OCI-LY1 (cell line): ENCODE data around the gene CTNNA2.

ENCODE experiments used
- H2AFZ ChIP-seq: fragments of 200-600 bp; sonication (generic), shearing (Covaris generic); 2 replicates; pipeline ENCODE4 v1.6.0; 2014; ENCODE audit warnings: antibody characterized with exemption, mild to moderate bottlenecking, low read length
- H3F3A ChIP-seq: fragments of 200-600 bp; sonication (generic), shearing (Covaris generic); 2 replicates; pipeline ENCODE4 v1.6.0; 2014; ENCODE audit warnings: mild to moderate bottlenecking, antibody characterized with exemption, low read length, moderate library complexity; ENCODE audit not compliant: insufficient read depth
- H3K27ac ChIP-seq: fragments of 200-600 bp; sonication (generic); 2 replicates; pipeline ENCODE4 v1.5.1; 2014; ENCODE audit warnings: low read length, mixed run types, mild to moderate bottlenecking, low read depth; ENCODE audit not compliant: poor library complexity, severe bottlenecking
- H3K27me3 ChIP-seq: fragments of 200-600 bp; sonication (generic); 2 replicates; pipeline ENCODE4 v1.6.0; 2014; ENCODE audit warnings: antibody characterized with exemption, mild to moderate bottlenecking, low read length, moderate library complexity; ENCODE audit not compliant: insufficient read depth
- H3K36me3 ChIP-seq: fragments of 200-600 bp; sonication (generic); 2 replicates; pipeline ENCODE4 v1.6.1; 2014; ENCODE audit warnings: mild to moderate bottlenecking, antibody characterized with exemption, low read length, moderate library complexity, mixed read lengths; ENCODE audit not compliant: insufficient read depth
- H3K4me1 ChIP-seq: fragments of 200-600 bp; sonication (generic); 2 replicates; pipeline ENCODE4 v1.5.1; 2014; ENCODE audit warnings: mild to moderate bottlenecking, low read length, moderate library complexity; ENCODE audit not compliant: insufficient read depth, severe bottlenecking
- H3K4me2 ChIP-seq: fragments of 200-600 bp; sonication (generic), shearing (Covaris generic); 2 replicates; pipeline ENCODE4 v1.6.1; 2014; ENCODE audit warnings: low read length
- H3K4me3 ChIP-seq: fragments of 200-600 bp; sonication (generic); 2 replicates; pipeline ENCODE4 v1.5.1; 2014; ENCODE audit warnings: low read length, low read depth, mild to moderate bottlenecking, mixed read lengths; ENCODE audit not compliant: poor library complexity, severe bottlenecking
- H3K79me2 ChIP-seq: fragments of 200-600 bp; shearing (Covaris generic); 2 replicates; pipeline ENCODE4 v1.6.1; 2016; ENCODE audit warnings: mixed run types, low read length, mixed read lengths; ENCODE audit not compliant: insufficient read depth
- H3K9ac ChIP-seq: fragments of 200-600 bp; sonication (generic), shearing (Covaris generic); 2 replicates; pipeline ENCODE4 v1.6.1; 2014; ENCODE audit warnings: mild to moderate bottlenecking, low read length, mixed read lengths
- H3K9me2 ChIP-seq: fragments of 200-600 bp; sonication (generic), shearing (Covaris generic); 2 replicates; pipeline ENCODE4 v1.6.1; 2014; ENCODE audit warnings: low read depth, mild to moderate bottlenecking, low read length, mixed read lengths
- H3K9me3 ChIP-seq: fragments of 200-600 bp; shearing (Covaris generic); 2 replicates; pipeline ENCODE4 v1.6.1; 2014; ENCODE audit warnings: low read length, mixed read lengths
- H4K20me1 ChIP-seq: fragments of 200-600 bp; sonication (generic), shearing (Covaris generic); 2 replicates; pipeline ENCODE4 v1.6.0; 2016; ENCODE audit warnings: mild to moderate bottlenecking, low read length; ENCODE audit not compliant: insufficient read depth
- EZH2 ChIP-seq: fragments of 200-600 bp; sonication (generic), shearing (Covaris generic); IDR thresholded peaks from 2 replicates; pipeline ENCODE4 v1.8.0; 2017; ENCODE audit warnings: borderline replicate concordance, mixed run types, mild to moderate bottlenecking, antibody characterized with exemption, low read length, moderate library complexity, mixed read lengths
- TF ChIP-seq, protein P1 (sequence below): fragments of 200-600 bp; sonication (generic), shearing (Covaris generic); IDR thresholded peaks from 2 replicates; pipeline ENCODE4 v1.5.1; 2017; ENCODE audit warnings: mild to moderate bottlenecking, antibody characterized with exemption, low read length, moderate library complexity, mixed read lengths

CTNNA2 gene

DNA sequence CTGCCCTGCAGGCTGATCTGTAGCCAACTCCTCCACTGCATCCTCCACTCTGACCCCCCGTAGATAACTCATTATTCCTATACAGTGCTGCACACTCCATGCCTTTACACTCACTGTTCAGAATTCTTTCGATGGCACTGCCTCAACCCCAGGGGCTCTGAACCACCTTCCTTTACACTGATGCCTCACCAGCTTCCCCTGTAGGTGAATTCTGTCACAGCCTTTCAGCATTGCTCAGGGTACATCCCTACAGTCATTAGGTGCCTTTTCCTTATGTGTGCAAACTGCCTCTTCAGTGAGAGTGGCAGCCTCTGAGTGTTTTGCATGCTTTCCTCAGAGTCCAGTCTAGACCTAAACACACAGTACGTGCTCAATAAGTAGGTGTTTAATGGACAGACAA, 472.3 kb downstream of the CTNNA2 start:
- Histone ChIP-seq H3K4me3 (no peak overlapping the region), H2AFZ (no peak overlapping the region), H4K20me1 (no peaks in the 10 kb centered on the region), H3K27me3 (no peaks in the 10 kb centered on the region), H3K27ac (no peak overlapping the region), H3K79me2 (no peaks in the 10 kb centered on the region), H3K9ac (no peak overlapping the region), H3K36me3 (no peaks in the 10 kb centered on the region), H3K4me2 (no peak overlapping the region), H3K9me3 (no peaks in the 10 kb centered on the region), H3F3A (no peaks in the 10 kb centered on the region), H3K4me1 (no peaks in the 10 kb centered on the region), H3K9me2 (no peaks in the 10 kb centered on the region)
- TF ChIP-seq, protein P1, sequence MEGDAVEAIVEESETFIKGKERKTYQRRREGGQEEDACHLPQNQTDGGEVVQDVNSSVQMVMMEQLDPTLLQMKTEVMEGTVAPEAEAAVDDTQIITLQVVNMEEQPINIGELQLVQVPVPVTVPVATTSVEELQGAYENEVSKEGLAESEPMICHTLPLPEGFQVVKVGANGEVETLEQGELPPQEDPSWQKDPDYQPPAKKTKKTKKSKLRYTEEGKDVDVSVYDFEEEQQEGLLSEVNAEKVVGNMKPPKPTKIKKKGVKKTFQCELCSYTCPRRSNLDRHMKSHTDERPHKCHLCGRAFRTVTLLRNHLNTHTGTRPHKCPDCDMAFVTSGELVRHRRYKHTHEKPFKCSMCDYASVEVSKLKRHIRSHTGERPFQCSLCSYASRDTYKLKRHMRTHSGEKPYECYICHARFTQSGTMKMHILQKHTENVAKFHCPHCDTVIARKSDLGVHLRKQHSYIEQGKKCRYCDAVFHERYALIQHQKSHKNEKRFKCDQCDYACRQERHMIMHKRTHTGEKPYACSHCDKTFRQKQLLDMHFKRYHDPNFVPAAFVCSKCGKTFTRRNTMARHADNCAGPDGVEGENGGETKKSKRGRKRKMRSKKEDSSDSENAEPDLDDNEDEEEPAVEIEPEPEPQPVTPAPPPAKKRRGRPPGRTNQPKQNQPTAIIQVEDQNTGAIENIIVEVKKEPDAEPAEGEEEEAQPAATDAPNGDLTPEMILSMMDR = no peak
- TF ChIP-seq EZH2 = no peak

DNA sequence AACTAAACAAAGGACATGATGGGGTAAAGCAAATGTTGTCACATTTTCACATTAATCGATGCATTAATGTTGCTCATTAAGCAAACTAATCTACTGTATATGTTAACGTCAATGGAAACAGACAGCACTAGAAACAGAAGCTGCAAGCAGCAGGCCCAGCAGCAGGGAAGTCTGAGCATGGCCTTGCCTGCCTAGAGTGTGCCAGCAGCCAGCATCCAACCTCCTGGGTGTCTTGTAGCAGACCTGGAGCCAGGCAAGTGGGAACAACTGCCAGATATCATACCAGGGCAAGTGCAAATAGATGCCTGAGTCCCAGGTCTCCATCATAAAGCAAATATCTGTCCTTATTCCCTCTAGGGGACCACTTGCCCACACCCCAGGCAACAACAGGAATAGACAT, 472.7 kb downstream of the CTNNA2 start:
- H3K9me2 ChIP-seq = no peaks in the 10 kb centered on the region
- TF ChIP-seq, protein P1 = no peak
- TF ChIP-seq EZH2 = no peak
- no peak overlapping the region for H3K9ac ChIP-seq
- H3K4me2 ChIP-seq = no peak overlapping the region
- no peaks in the 10 kb centered on the region for H4K20me1 ChIP-seq
- H3K36me3 ChIP-seq = no peaks in the 10 kb centered on the region
- H3K79me2 ChIP-seq = no peaks in the 10 kb centered on the region
- no peaks in the 10 kb centered on the region for H3K4me1 ChIP-seq
- H3K4me3 ChIP-seq = no peak overlapping the region
- no peak overlapping the region for H2AFZ ChIP-seq
- H3F3A ChIP-seq = no peaks in the 10 kb centered on the region
- no peaks in the 10 kb centered on the region for H3K9me3 ChIP-seq
- H3K27me3 ChIP-seq = no peaks in the 10 kb centered on the region
- H3K27ac ChIP-seq = no peak overlapping the region

DNA sequence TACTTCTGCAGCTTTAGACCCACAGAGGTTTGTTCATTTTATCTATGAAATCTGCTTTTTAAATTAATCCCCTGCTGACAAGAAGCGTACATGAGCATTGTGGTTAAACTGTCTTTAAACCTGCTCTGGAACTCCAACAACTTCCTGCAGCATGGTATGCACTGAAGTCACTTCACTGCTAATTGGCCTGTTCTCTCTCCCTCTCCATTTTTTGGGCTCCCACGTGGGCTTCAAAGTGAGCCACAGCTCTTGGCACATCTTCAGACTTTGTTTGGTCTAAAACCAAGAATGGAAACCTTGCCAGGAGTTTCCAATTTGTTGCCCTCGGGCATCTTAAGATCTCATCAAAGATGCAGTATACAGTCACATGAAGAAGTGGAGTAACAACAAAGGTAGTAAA, 480.3 kb downstream of the CTNNA2 start:
- Histone ChIP-seq H3K9me2 (no peaks in the 10 kb centered on the region), H3K27me3 (no peaks in the 10 kb centered on the region), H4K20me1 (no peaks in the 10 kb centered on the region), H3K27ac (no peak overlapping the region), H3K36me3 (no peaks in the 10 kb centered on the region), H3K4me2 (no peak overlapping the region), H3K4me3 (no peak overlapping the region), H3K4me1 (no peaks in the 10 kb centered on the region), H3K79me2 (no peaks in the 10 kb centered on the region), H2AFZ (no peak overlapping the region), H3K9me3 (no peaks in the 10 kb centered on the region), H3F3A (no peaks in the 10 kb centered on the region), H3K9ac (no peak overlapping the region)
- no peak for TF ChIP-seq EZH2
- TF ChIP-seq, protein P1 = no peak
